ENCODE data around the gene DEDD2.

DNA sequence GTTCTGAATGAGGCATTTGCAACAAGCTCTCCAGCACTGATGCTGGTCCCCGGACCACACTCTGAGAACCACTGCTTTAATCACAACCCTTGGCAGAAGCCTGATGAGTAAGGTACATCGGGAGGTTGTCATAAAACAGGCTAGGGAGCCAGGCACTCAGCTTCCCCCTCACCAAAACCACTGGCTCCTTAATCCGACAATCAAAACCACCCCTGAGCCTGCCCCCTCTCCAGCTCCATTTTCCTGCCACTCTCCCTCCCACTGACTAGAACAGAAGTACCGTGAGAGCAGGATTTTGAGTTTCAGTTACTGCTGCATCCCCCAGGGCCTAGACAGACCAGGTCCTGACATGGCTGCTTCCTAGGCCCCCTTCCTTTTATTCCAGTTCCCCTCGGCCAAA, 17.7 kb upstream of the DEDD2 start:
- TF ChIP-seq, protein P1, sequence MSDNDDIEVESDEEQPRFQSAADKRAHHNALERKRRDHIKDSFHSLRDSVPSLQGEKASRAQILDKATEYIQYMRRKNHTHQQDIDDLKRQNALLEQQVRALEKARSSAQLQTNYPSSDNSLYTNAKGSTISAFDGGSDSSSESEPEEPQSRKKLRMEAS (IDR thresholded peaks at IDR 0.05; ENCODE audit: insufficient read depth, insufficient read length): no peak
- TF ChIP-seq, protein P2, sequence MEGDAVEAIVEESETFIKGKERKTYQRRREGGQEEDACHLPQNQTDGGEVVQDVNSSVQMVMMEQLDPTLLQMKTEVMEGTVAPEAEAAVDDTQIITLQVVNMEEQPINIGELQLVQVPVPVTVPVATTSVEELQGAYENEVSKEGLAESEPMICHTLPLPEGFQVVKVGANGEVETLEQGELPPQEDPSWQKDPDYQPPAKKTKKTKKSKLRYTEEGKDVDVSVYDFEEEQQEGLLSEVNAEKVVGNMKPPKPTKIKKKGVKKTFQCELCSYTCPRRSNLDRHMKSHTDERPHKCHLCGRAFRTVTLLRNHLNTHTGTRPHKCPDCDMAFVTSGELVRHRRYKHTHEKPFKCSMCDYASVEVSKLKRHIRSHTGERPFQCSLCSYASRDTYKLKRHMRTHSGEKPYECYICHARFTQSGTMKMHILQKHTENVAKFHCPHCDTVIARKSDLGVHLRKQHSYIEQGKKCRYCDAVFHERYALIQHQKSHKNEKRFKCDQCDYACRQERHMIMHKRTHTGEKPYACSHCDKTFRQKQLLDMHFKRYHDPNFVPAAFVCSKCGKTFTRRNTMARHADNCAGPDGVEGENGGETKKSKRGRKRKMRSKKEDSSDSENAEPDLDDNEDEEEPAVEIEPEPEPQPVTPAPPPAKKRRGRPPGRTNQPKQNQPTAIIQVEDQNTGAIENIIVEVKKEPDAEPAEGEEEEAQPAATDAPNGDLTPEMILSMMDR (IDR thresholded peaks at IDR 0.05; ENCODE audit: extremely low read depth in 1 of 2, insufficient read depth in 1 of 2, low read depth in 1 of 2, low read length in 2 of 2): no peak
- TF ChIP-seq POLR2A (IDR thresholded peaks at IDR 0.05; ENCODE audit: low read depth, low read length): no peak

Measured in endothelial cell of umbilical vein (primary cell).